Heart left ventricle (tissue), 16 donors: Measurements from ENCODE around the gene MACC1. TPM values are rescaled to one million over a fixed set of nuclear protein-coding genes. Genes with fewer than 3 reads are reported as not detected.

Source experiments
- ATAC-seq, 4 donors: fragments of 200-7000 bp; cut with Tn5 transposase; one replicate each; pipeline ENCODE4 v1.9.1; 2020 to 2022; ENCODE audit warnings: moderate library complexity in 4 of 4, mild to moderate bottlenecking in 3 of 4, moderate number of reproducible peaks in 1 of 4
- DNase-seq, 5 donors: peaks; one replicate each; pipeline ENCODE4 v3.0.0-alpha.2; 2020
- H3K27ac ChIP-seq, 12 donors: fragments of 200-600 bp; sonication (generic) in 4 of 12; one replicate each; pipeline versions ENCODE4 v1.5.0 to v1.8.0; 2016 to 2022; ENCODE audit warnings: mild to moderate bottlenecking in 2 of 12
- H3K27me3 ChIP-seq, 9 donors: fragments of 200-600 bp; sonication (generic) in 2 of 9; one replicate each; pipeline versions ENCODE4 v1.5.1 to v1.8.0; 2016 to 2022; ENCODE audit warnings: mild to moderate bottlenecking in 3 of 9
- H3K36me3 ChIP-seq, 9 donors: fragments of 200-600 bp; sonication (generic) in 2 of 9; one replicate each; pipeline versions ENCODE4 v1.5.0 to v1.8.0; 2018 to 2022; ENCODE audit warnings: mild to moderate bottlenecking in 2 of 9
- H3K4me1 ChIP-seq, 12 donors: fragments of 200-600 bp; sonication (generic) in 4 of 12; one replicate each; pipeline versions ENCODE4 v1.5.0 to v1.8.0; 2016 to 2022; ENCODE audit warnings: mild to moderate bottlenecking in 3 of 12
- H3K4me3 ChIP-seq, 12 donors: fragments of 200-600 bp; sonication (generic) in 4 of 12; one replicate each; pipeline versions ENCODE4 v1.5.0 to v1.8.0; 2017 to 2022; ENCODE audit warnings: mild to moderate bottlenecking in 9 of 12, moderate library complexity in 4 of 12
- H3K9me3 ChIP-seq, 12 donors: fragments of 200-600 bp; sonication (generic) in 4 of 12; one replicate each; pipeline versions ENCODE4 v1.5.0 to v1.8.0; 2016 to 2022; ENCODE audit warnings: mild to moderate bottlenecking in 1 of 12
- POLR2A ChIP-seq, 2 donors: fragments of 450-650 bp; IDR thresholded peaks; one replicate each; pipeline ENCODE4 v1.6.1; 2017; ENCODE audit warnings: antibody characterized with exemption in 2 of 2, mild to moderate bottlenecking in 2 of 2, moderate library complexity in 2 of 2
- WGBS, 4 donors: extraction: QIAGEN DNeasy Blood & Tissue Kit in 2 of 4; methylation state at CpG; one replicate each; pipeline versions ENCODE4 v1.1.5 to v1.1.7; 2013 to 2018; 5-methylcytosine and 5-hydroxymethylcytosine counted together
- intact Hi-C, 10 donors: fragments of 100-400 bp; cut with DNase I; formaldehyde crosslinking; loops; one replicate each; pipeline versions ENCODE4 v1.11.1 to v1.14.2; 2022
- polyA plus RNA-seq, 2 donors: library from polyadenylated mRNA; stranded (reverse); fragments of 200-250 nt; gene quantifications; one replicate each; pipeline ENCODE4 v1.2.3, GENCODE V29; 2013
- total RNA-seq, 9 donors: library from RNA; depleted of rRNA in 2 of 9; stranded (reverse); fragments of >200 nt in 2 of 9; fragmentation: NEBNext Ultra II Directional in 3 of 9; extraction: Animal tissue kit (Norgen Biotek cat#: 25700) in 3 of 9; gene quantifications; one replicate each; pipeline versions ENCODE4 v1.1.0 to v1.2.4, GENCODE V29; 2016 to 2023
- TF ChIP-seq, protein P1 (sequence below), 12 donors: fragments of 200-600 bp; sonication (generic) in 4 of 12; IDR thresholded peaks; one replicate each; pipeline versions ENCODE4 v1.5.0 to v1.8.0; 2018 to 2022; ENCODE audit warnings: antibody characterized with exemption in 12 of 12, mild to moderate bottlenecking in 5 of 12
- donor health status: ischemic (EF 13 %, LVEDD 7.1; RV severe dilation, severe dysfunction).
- donor health status: healthy with polysubstance abuse.
- donor health status: DM: no; HTN: yes; CAD: no.
- donor health status: DM: no; HTN: no; CAD: no.
- donor health status: ischemic (EF 25% LVEDD 6.9; RV normal size, moderate dysfunction).
- donor health status: ischemic (EF 25% LVEDD 5.7; RV mildly dilated, moderate dysfunction).
- donor health status: healthy.
- donor health status: DM: yes; HTN: yes; CAD: no.
- donor health status: ischemic (EF 35%, LVEDD 5.7; RV mildly dilated, moderate dysfunction).
- donor health status: nonischemic (EF 11% LVEDD 7.7; RV severe dilation, severe dysfunction).
- donor health status: DM: yes; HTN: yes; CAD: no.
- donor health status: PGD.
- donor health status: ischemic (EF 29% LVEDD 5.4; RV normal size, mild dysfunction).
- donor health status: nonischemic (EF 23%, LVEDD 6.1; RV moderate dilation, normal function).

MACC1 gene
- total and polyA plus RNA-seq, 11 donors: under 0.01 to 1.3 (median 0.12) TPM; not detected in 4

DNA sequence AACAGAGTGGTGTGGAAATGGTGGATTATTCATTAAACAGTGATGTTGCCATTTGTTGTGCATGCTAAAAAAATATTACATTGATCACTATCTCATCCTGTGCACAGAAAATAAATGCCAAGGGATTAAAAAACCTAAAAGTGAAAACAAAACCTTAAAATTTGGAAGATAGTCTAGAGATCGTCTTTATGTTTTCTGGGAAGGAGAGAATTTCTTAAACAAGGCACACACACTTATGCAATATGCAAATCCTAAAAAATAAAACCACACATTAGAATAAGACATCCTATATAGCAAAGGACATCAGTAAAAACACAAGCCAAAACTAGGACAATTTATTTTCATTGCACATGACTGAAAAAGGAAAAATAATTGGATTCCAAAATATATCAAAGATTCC is 54.5 kb downstream of the MACC1 start:
- Histone ChIP-seq H3K27ac (no peak overlapping the region), H3K36me3 (no peaks in the 10 kb centered on the region), H3K9me3 (no peaks in the 10 kb centered on the region), H3K4me3 (no peak overlapping the region), H3K4me1 (peaks cover 0 to 15% (median 0%) of the 10 kb centered on the region in 12 donors), H3K27me3 (no peaks in the 10 kb centered on the region)
- 66 to 81% (median 75%) methylated on average over 1 of the region's 1 CpG for WGBS, 4 donors
- DNase-seq (no peak), ATAC-seq (no peak)
- TF ChIP-seq, protein P1, sequence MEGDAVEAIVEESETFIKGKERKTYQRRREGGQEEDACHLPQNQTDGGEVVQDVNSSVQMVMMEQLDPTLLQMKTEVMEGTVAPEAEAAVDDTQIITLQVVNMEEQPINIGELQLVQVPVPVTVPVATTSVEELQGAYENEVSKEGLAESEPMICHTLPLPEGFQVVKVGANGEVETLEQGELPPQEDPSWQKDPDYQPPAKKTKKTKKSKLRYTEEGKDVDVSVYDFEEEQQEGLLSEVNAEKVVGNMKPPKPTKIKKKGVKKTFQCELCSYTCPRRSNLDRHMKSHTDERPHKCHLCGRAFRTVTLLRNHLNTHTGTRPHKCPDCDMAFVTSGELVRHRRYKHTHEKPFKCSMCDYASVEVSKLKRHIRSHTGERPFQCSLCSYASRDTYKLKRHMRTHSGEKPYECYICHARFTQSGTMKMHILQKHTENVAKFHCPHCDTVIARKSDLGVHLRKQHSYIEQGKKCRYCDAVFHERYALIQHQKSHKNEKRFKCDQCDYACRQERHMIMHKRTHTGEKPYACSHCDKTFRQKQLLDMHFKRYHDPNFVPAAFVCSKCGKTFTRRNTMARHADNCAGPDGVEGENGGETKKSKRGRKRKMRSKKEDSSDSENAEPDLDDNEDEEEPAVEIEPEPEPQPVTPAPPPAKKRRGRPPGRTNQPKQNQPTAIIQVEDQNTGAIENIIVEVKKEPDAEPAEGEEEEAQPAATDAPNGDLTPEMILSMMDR (IDR thresholded peaks at IDR 0.05): no peak
- TF ChIP-seq POLR2A (IDR thresholded peaks at IDR 0.05): no peak
- intact Hi-C loops: loop anchor here in 4 of 10 donors (5.0 to 10.0 kb wide), 4 partner anchors 145 to 242 kb away; no protein-coding TSS in a partner anchor

- intact Hi-C loops: loop anchor here (2.0 to 10.0 kb wide), 7 partner anchors 148 to 440 kb away; no protein-coding TSS in a partner anchor
- Histone ChIP-seq H3K4me1 (peaks cover 0 to 6% (median 0%) of the 10 kb centered on the region in 12 donors), H3K4me3 (no peak overlapping the region), H3K9me3 (no peaks in the 10 kb centered on the region), H3K27me3 (no peaks in the 10 kb centered on the region), H3K36me3 (no peaks in the 10 kb centered on the region), H3K27ac (no peak overlapping the region)
- no peak for TF ChIP-seq POLR2A (IDR thresholded peaks at IDR 0.05)
- TF ChIP-seq, protein P1 (IDR thresholded peaks at IDR 0.05): no peak
- ATAC-seq (no peak), DNase-seq (no peak)
- WGBS, 4 donors: 83 to 92% (median 91%) methylated on average over 6 of the region's 6 CpGs
These were observed 57.9 kb downstream of the MACC1 start for GRCh38 chr7:20159226-20159747.

- Histone ChIP-seq H3K36me3 (no peaks in the 10 kb centered on the region), H3K27ac (no peak overlapping the region), H3K9me3 (no peaks in the 10 kb centered on the region), H3K4me1 (peaks cover 0 to under 1% (median 0%) of the 10 kb centered on the region in 12 donors), H3K27me3 (no peaks in the 10 kb centered on the region), H3K4me3 (no peak overlapping the region)
- intact Hi-C loops: loop anchor here (2.0 to 10.0 kb wide), 7 partner anchors 149 to 440 kb away; no protein-coding TSS in a partner anchor
- DNase-seq: no peak
- no peak for TF ChIP-seq POLR2A (IDR thresholded peaks at IDR 0.05)
- TF ChIP-seq, protein P1 (IDR thresholded peaks at IDR 0.05): peak in 10 of 12 donors; percentile 29 to 60 (median 48)
- ATAC-seq: peak in 3 of 4 donors; percentile 54 to 81 (median 75)
- WGBS, 4 donors: 0 to 17% (median 9%) methylated on average over 1 of the region's 1 CpG
These were observed 58.5 kb downstream of the MACC1 start for GRCh38 chr7:20158684-20159083.

DNA sequence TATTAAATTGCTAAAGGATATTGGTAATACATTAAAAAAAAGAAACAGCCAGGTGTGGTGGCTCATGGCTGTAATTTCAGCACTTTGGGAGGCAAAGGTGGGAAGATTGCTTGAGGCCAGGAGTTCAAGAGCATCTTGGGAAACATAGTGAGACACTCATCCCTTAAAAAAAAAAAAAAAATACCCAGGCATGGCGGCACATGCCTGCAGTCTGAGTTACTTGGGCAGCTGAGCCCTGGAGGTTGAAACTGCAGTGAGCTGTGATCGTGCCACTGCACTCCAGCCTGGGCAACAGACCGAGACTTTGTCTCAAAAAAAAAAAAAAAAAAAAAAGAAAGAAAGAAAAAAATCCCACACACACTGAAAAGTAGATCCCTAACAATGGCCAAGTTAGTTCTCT is 59.7 kb downstream of the MACC1 start:
- no peak overlapping the region for H3K27ac ChIP-seq
- WGBS, 4 donors: 55 to 89% (median 83%) methylated on average over 3 of the region's 3 CpGs
- no peaks in the 10 kb centered on the region for H3K36me3 ChIP-seq
- DNase-seq: no peak
- no peak overlapping the region for H3K4me3 ChIP-seq
- TF ChIP-seq, protein P1 (IDR thresholded peaks at IDR 0.05): no peak
- no peak for TF ChIP-seq POLR2A (IDR thresholded peaks at IDR 0.05)
- no peaks in the 10 kb centered on the region for H3K4me1 ChIP-seq
- H3K9me3 ChIP-seq: no peaks in the 10 kb centered on the region
- intact Hi-C loops: loop anchor here (2.0 to 10.0 kb wide), 6 partner anchors 150 to 441 kb away; no protein-coding TSS in a partner anchor
- no peaks in the 10 kb centered on the region for H3K27me3 ChIP-seq
- ATAC-seq: no peak
